Limb (tissue), 2 donors: Measurements from ENCODE around the gene TMEM164.

Source experiments
- DNase-seq, 2 donors: peaks; one replicate each; pipeline ENCODE4 v3.0.0-alpha.2; 2016; ENCODE audit errors: extremely low spot score in 2 of 2

TMEM164 gene

GRCh38 chrX:110167952-110168451 is 165.1 kb downstream of the TMEM164 start:
- DNase-seq = no peak

- DNase-seq = no peak
Observed at GRCh38 chrX:110168585-110168984, 165.7 kb downstream of the TMEM164 start.

- no peak for DNase-seq
Observed at GRCh38 chrX:110170029-110170428, 167.1 kb downstream of the TMEM164 start.

- no peak for DNase-seq
Observed at GRCh38 chrX:110171442-110171841, 168.5 kb downstream of the TMEM164 start.

- DNase-seq = no peak
Observed at GRCh38 chrX:110172215-110172614, 169.3 kb downstream of the TMEM164 start.

GRCh38 chrX:110173192-110174175 is 170.6 kb downstream of the TMEM164 start:
- DNase-seq = no peak

- DNase-seq = no peak
Observed at GRCh38 chrX:110175146-110175545, 172.2 kb downstream of the TMEM164 start.

GRCh38 chrX:110175696-110176095 is 172.8 kb downstream of the TMEM164 start:
- no peak for DNase-seq

GRCh38 chrX:110178179-110178865 is 175.4 kb downstream of the TMEM164 start:
- no peak for DNase-seq

GRCh38 chrX:110180176-110180927 is 177.4 kb downstream of the TMEM164 start:
- DNase-seq = no peak

- no peak for DNase-seq
Observed at GRCh38 chrX:110180928-110181310, 178.0 kb downstream of the TMEM164 start.

GRCh38 chrX:110181459-110182137 is 178.7 kb downstream of the TMEM164 start:
- no peak for DNase-seq

GRCh38 chrX:110182362-110182761 is 179.4 kb downstream of the TMEM164 start:
- no peak for DNase-seq

GRCh38 chrX:110182865-110183264 is 180.0 kb downstream of the TMEM164 start:
- no peak for DNase-seq

GRCh38 chrX:110183314-110183713 is 180.4 kb downstream of the TMEM164 start:
- DNase-seq = no peak

- no peak for DNase-seq
Observed at GRCh38 chrX:110188701-110189558, 186.0 kb downstream of the TMEM164 start.

- DNase-seq = no peak
Observed at GRCh38 chrX:110192516-110192915, 189.6 kb downstream of the TMEM164 start.

GRCh38 chrX:110194977-110195376 is 192.1 kb downstream of the TMEM164 start:
- DNase-seq = no peak

- no peak for DNase-seq
Observed at GRCh38 chrX:110201799-110202198, 198.9 kb downstream of the TMEM164 start.

GRCh38 chrX:110204986-110205385 is 202.1 kb downstream of the TMEM164 start:
- DNase-seq = no peak
